ENCODE results near the gene LRCH4. TPM values are rescaled to one million over a fixed set of nuclear protein-coding genes. Genes with fewer than 3 reads are reported as not detected.

LRCH4 gene
- total and polyA plus RNA-seq, 11 donors, result 18.5 to 46.6 (median 34.1) TPM

DNA sequence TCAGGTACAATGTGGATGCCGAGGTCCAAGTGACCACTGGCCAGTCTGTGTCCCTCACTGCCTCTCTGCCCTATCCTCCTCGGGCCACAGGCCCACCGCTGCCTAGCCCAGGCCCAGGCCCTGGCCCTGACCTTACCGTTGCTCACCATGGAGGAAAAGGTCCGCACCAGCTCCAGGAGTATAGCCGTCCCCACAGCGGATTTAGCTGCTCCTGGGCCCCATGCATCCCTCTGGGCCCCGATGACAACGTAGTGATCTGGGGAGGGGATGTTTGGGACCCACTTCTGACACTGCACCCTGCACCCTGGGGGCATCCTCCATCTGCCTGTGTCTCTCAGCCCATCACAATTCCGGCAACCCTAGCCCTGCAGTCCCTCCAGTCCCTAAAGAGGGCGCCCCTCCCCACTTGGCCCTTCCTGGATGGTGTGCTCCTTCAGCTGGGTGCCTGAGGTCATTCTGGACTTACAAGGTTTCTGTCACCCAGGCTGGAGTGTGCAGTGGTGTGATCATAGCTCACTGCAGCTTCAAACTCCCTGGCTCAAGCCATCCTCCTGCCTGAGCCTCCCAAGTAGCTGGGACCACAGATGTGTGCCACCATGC, 43.3 kb upstream of the LRCH4 start:
- peaks cover 0 to 24% (median 14%) of the 10 kb centered on the region in 12 donors for H3K4me1 ChIP-seq
- H3K36me3 ChIP-seq, result no peaks in the 10 kb centered on the region
- no peak for TF ChIP-seq POLR2A (IDR thresholded peaks at IDR 0.05)
- TF ChIP-seq, protein P1, sequence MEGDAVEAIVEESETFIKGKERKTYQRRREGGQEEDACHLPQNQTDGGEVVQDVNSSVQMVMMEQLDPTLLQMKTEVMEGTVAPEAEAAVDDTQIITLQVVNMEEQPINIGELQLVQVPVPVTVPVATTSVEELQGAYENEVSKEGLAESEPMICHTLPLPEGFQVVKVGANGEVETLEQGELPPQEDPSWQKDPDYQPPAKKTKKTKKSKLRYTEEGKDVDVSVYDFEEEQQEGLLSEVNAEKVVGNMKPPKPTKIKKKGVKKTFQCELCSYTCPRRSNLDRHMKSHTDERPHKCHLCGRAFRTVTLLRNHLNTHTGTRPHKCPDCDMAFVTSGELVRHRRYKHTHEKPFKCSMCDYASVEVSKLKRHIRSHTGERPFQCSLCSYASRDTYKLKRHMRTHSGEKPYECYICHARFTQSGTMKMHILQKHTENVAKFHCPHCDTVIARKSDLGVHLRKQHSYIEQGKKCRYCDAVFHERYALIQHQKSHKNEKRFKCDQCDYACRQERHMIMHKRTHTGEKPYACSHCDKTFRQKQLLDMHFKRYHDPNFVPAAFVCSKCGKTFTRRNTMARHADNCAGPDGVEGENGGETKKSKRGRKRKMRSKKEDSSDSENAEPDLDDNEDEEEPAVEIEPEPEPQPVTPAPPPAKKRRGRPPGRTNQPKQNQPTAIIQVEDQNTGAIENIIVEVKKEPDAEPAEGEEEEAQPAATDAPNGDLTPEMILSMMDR (IDR thresholded peaks at IDR 0.05), result peak in 1 of 12 donors; percentile 11
- peaks cover 4 to 16% (median 12%) of the 10 kb centered on the region in 9 donors for H3K27me3 ChIP-seq
- H3K9me3 ChIP-seq, result no peaks in the 10 kb centered on the region
- H3K4me3 ChIP-seq, result no peak overlapping the region
- intact Hi-C loops (cut with DNase I), result loop anchor here in 2 of 10 donors (5.0 kb wide), 2 partner anchors 38 to 43 kb away; partner anchors contain the start of gene GNB2 (in 1 of the 2)
- WGBS, 4 donors, result 56 to 80% (median 76%) methylated on average over 8 to 11 of the region's 11 CpGs
- DNase-seq (no peak), ATAC-seq (no peak)
- no peak overlapping the region for H3K27ac ChIP-seq

DNA sequence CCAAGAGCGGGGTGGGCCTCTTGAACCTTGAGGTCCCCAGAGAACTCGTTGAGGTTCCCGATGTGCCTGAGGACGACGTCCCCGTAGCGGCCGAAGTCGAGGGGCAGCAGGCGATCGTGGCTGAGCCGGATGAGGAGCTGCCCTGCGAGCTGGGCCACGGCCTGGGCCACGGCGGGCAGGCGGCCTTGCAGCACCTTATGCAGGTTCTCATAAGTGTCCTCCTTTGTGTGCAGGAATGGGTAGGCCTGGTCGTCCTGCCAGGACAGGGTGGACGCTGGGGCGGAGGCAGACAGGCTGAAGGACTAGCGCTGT, 41.3 kb upstream of the LRCH4 start:
- Histone ChIP-seq H3K9me3 (no peaks in the 10 kb centered on the region), H3K36me3 (no peaks in the 10 kb centered on the region), H3K4me3 (no peak overlapping the region), H3K27ac (no peak overlapping the region), H3K27me3 (peaks cover 0 to 3% (median 0%) of the 10 kb centered on the region in 9 donors), H3K4me1 (peaks cover 0 to 12% (median 4%) of the 10 kb centered on the region in 12 donors)
- DNase-seq (no peak), ATAC-seq (no peak)
- WGBS, 4 donors, result 78 to 94% (median 86%) methylated on average over 10 to 21 of the region's 21 CpGs
- intact Hi-C loops (cut with DNase I), result loop anchor here in 2 of 10 donors (5.0 kb wide), 2 partner anchors 40 to 45 kb away; partner anchors contain the start of gene GNB2 (in 1 of the 2)
- TF ChIP-seq POLR2A (IDR thresholded peaks at IDR 0.05), result no peak
- TF ChIP-seq, protein P1 (IDR thresholded peaks at IDR 0.05), result no peak

DNA sequence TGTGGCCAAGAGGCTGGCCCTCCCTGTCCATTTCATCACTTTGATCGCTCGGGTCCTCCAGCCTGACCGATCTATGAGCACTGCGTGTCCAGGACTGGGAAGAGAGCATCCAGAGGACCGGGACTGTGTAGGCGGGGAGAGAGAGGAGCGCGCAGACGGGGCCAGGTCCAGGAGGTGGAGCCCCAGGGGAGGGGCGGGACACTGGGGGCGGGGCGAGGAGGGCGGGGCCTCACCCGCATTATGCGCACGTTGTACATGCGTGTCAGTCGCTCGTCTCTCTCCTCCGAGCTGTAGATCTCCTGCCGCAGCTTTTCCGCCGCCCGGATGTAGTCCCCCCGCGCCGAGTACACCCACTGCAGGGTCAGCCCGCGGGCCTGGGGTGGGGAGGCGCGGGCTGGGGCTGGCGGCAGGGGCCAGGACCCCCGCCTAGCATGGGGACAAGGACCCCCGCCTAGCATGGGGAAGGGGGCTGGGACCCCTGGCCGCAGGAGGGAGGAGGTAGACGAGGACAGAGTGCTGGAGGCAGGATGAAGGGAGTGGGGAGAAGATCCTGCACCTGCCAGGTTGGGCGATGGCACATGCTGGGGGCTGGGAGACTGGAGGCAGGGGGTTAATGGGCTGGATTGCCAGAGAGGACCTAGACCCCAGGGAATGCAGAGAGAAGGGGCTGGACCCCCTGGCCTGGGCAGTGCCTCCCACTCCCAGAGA, 40.8 kb upstream of the LRCH4 start:
- WGBS, 4 donors, result 5 to 20% (median 11%) methylated on average over 6 to 37 of the region's 37 CpGs
- H3K27me3 ChIP-seq, result no peaks in the 10 kb centered on the region

More for the DNA sequence above, 40.8 kb upstream of the LRCH4 start:
- intact Hi-C loops (cut with DNase I), result loop anchor here in 2 of 10 donors (5.0 kb wide), 2 partner anchors 41 to 46 kb away; partner anchors contain the start of gene GNB2 (in 1 of the 2)
- peak overlapping the region in 9 of 12 donors; percentile 26 to 51 (median 43) for H3K4me3 ChIP-seq
- no peaks in the 10 kb centered on the region for H3K9me3 ChIP-seq
- DNase-seq, result peak; percentile 78 to 91 (median 84)
- ATAC-seq, result peak; percentile 89 to 99 (median 96)
- TF ChIP-seq POLR2A (IDR thresholded peaks at IDR 0.05), result no peak
- TF ChIP-seq, protein P1 (IDR thresholded peaks at IDR 0.05), result no peak
- H3K4me1 ChIP-seq, result peaks cover 0 to 12% (median 4%) of the 10 kb centered on the region in 12 donors
- peak overlapping the region in 1 of 12 donors; percentile 67 for H3K27ac ChIP-seq
- no peaks in the 10 kb centered on the region for H3K36me3 ChIP-seq

Measured in heart left ventricle (tissue), 16 donors.